Activated naive CD4-positive, alpha-beta T cell treated with anti-CD3 and anti-CD28 coated beads, Interleukin-2, amount 50 U/mL, for 24 hours (primary cell): Measurements from ENCODE around the gene ELP4.
"Not testable (repeated sequence)": the region's sequence is repeated elsewhere in the genome, so short reads cannot be mapped to it uniquely, and the experiment has no call there.

Experiments used
- H3K27ac Mint-ChIP-seq: one replicate; pipeline ENCODE4 v1.8.0; 2021; ENCODE audit warnings: mild to moderate bottlenecking, mixed read lengths
- H3K27me3 Mint-ChIP-seq: one replicate; pipeline ENCODE4 v1.8.0; 2021; ENCODE audit warnings: mixed read lengths
- H3K36me3 Mint-ChIP-seq: one replicate; pipeline ENCODE4 v1.8.0; 2021; ENCODE audit warnings: mixed read lengths
- H3K4me1 Mint-ChIP-seq: one replicate; pipeline ENCODE4 v1.8.0; 2021; ENCODE audit warnings: mixed read lengths
- H3K4me3 Mint-ChIP-seq: one replicate; pipeline ENCODE4 v1.8.0; 2021; ENCODE audit warnings: mild to moderate bottlenecking, mixed read lengths
- H3K9me3 Mint-ChIP-seq: one replicate; pipeline ENCODE4 v1.8.0; 2021; ENCODE audit warnings: mixed read lengths

ELP4 gene

DNA sequence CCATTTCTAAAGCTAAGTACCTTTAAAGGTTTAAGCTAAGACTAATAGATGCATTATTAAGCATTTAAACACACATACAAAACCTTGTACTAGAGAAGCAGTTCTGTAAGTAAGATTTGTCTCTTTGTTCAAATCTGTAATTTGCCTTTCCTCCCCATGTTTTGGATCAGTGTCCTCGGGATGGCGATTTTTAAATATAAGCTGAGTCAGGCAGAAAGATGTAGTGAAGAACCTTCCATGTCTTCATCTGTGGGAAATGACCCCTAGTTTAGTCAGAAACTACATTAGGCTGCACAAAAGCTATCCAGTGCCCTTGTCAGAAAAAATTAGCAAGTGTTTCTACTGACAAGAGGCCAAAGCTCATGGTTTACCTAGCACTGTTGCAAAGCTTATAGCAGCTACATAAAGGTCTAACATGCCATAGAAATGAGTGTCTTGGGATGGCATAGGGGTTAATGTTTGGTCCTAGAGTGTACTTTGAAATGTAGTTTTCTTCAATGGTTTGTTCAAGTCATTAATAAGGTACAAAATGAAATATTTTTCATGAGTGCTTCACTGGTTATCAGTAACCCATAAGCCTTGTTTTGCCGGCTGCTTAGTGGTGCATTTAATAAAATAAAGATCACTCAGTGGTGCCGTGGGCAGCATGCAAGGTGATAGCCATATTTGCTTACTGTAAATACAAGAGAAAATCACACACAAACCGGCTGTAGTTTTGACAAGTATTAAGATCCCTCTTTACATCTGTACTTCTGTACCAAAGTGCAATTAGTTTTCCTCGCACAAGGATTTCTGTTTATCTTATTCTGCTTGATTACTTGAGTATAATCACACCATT is 139.8 kb downstream of the ELP4 start:
- H3K9me3 Mint-ChIP-seq, result no peaks in the 10 kb centered on the region
- H3K4me1 Mint-ChIP-seq, result no peaks in the 10 kb centered on the region
- H3K27ac Mint-ChIP-seq, result no peak overlapping the region
- H3K36me3 Mint-ChIP-seq, result peaks cover 18% of the 10 kb centered on the region
- no peak overlapping the region for H3K4me3 Mint-ChIP-seq
- H3K27me3 Mint-ChIP-seq, result no peaks in the 10 kb centered on the region

- no peak overlapping the region for H3K27ac Mint-ChIP-seq
- no peaks in the 10 kb centered on the region for H3K27me3 Mint-ChIP-seq
- no peaks in the 10 kb centered on the region for H3K9me3 Mint-ChIP-seq
- H3K4me1 Mint-ChIP-seq, result no peaks in the 10 kb centered on the region
- H3K4me3 Mint-ChIP-seq, result no peak overlapping the region
- peaks cover 18% of the 10 kb centered on the region for H3K36me3 Mint-ChIP-seq
These were observed 141.6 kb downstream of the ELP4 start for GRCh38 chr11:31651208-31651607.

GRCh38 chr11:31651822-31652221 is 142.3 kb downstream of the ELP4 start:
- no peak overlapping the region for H3K4me3 Mint-ChIP-seq
- no peaks in the 10 kb centered on the region for H3K27me3 Mint-ChIP-seq
- no peaks in the 10 kb centered on the region for H3K4me1 Mint-ChIP-seq
- H3K9me3 Mint-ChIP-seq, result no peaks in the 10 kb centered on the region
- H3K36me3 Mint-ChIP-seq, result peaks cover 18% of the 10 kb centered on the region
- no peak overlapping the region for H3K27ac Mint-ChIP-seq

GRCh38 chr11:31652528-31652927 is 143.0 kb downstream of the ELP4 start:
- Mint-ChIP-seq H3K9me3 (no peaks in the 10 kb centered on the region), H3K4me3 (no peak overlapping the region)

GRCh38 chr11:31655483-31655882 is 145.9 kb downstream of the ELP4 start:
- Mint-ChIP-seq H3K27me3 (no peaks in the 10 kb centered on the region), H3K9me3 (no peaks in the 10 kb centered on the region), H3K27ac (no peak overlapping the region), H3K36me3 (peaks cover 11% of the 10 kb centered on the region), H3K4me3 (no peak overlapping the region), H3K4me1 (no peaks in the 10 kb centered on the region)

More at GRCh38 chr11:31652528-31652927, 143.0 kb downstream of the ELP4 start:
- no peaks in the 10 kb centered on the region for H3K4me1 Mint-ChIP-seq
- H3K36me3 Mint-ChIP-seq, result peaks cover 19% of the 10 kb centered on the region
- H3K27me3 Mint-ChIP-seq, result no peaks in the 10 kb centered on the region
- no peak overlapping the region for H3K27ac Mint-ChIP-seq

- no peak overlapping the region for H3K27ac Mint-ChIP-seq
- H3K36me3 Mint-ChIP-seq, result peaks cover 9% of the 10 kb centered on the region
- no peaks in the 10 kb centered on the region for H3K4me1 Mint-ChIP-seq
- no peaks in the 10 kb centered on the region for H3K9me3 Mint-ChIP-seq
- no peak overlapping the region for H3K4me3 Mint-ChIP-seq
- H3K27me3 Mint-ChIP-seq, result no peaks in the 10 kb centered on the region
These were observed 146.5 kb downstream of the ELP4 start for GRCh38 chr11:31656051-31656450.

GRCh38 chr11:31657091-31657490 is 147.5 kb downstream of the ELP4 start:
- Mint-ChIP-seq H3K27ac (no peak overlapping the region), H3K9me3 (no peaks in the 10 kb centered on the region), H3K36me3 (peaks cover 6% of the 10 kb centered on the region), H3K4me3 (no peak overlapping the region), H3K4me1 (no peaks in the 10 kb centered on the region), H3K27me3 (no peaks in the 10 kb centered on the region)

DNA sequence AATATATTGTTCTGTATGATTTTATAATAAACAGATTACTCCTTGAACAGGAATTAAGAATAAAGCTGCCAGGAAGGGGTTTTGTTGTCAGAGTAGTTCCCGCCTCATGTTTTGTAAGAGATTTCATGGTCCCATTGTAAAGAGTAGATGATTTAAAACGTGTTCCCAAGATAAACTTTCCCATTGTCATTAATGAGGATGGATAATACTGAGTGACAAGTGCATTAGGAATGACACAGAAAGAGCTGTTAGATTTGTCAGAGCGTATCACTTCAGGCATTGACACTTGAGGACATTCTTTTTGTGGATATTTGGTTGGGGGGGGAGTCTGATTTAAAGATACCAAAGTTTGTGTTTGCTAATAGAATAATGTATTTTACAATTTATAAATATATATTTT is 154.6 kb downstream of the ELP4 start:
- Mint-ChIP-seq H3K27me3 (no peaks in the 10 kb centered on the region), H3K36me3 (peaks cover 5% of the 10 kb centered on the region), H3K9me3 (no peaks in the 10 kb centered on the region), H3K4me1 (no peaks in the 10 kb centered on the region), H3K4me3 (no peak overlapping the region), H3K27ac (no peak overlapping the region)

GRCh38 chr11:31664954-31665353 is 155.4 kb downstream of the ELP4 start:
- Mint-ChIP-seq H3K27me3 (no peaks in the 10 kb centered on the region), H3K36me3 (peaks cover 8% of the 10 kb centered on the region), H3K4me3 (no peak overlapping the region), H3K27ac (no peak overlapping the region), H3K4me1 (no peaks in the 10 kb centered on the region), H3K9me3 (no peaks in the 10 kb centered on the region)

GRCh38 chr11:31671681-31672080 is 162.1 kb downstream of the ELP4 start:
- Mint-ChIP-seq H3K36me3 (peaks cover 19% of the 10 kb centered on the region), H3K27ac (no peak overlapping the region), H3K9me3 (peaks cover 6% of the 10 kb centered on the region), H3K4me3 (no peak overlapping the region), H3K27me3 (no peaks in the 10 kb centered on the region), H3K4me1 (no peaks in the 10 kb centered on the region)

DNA sequence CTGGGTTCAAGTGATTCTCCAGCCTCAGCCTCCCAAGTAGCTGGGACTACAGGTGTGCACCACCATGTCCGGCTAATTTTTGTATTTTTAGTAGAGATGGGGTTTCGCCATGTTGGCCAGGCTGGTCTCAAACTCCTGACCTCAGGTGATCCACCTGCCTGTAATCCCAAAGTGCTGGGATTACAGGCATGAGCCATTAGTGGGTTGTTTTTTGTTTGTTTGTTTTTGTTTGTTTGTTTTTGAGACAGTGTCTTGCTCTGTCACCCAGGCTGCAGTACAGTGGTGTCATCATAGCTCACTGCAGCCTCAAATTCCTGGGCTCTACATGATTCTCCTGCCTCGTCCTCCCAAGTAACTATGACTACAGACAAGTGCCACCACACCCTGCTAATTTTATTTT is 163.5 kb downstream of the ELP4 start:
- not testable (repeated sequence) for H3K4me1 Mint-ChIP-seq, H3K27me3 Mint-ChIP-seq, H3K4me3 Mint-ChIP-seq, H3K27ac Mint-ChIP-seq, H3K9me3 Mint-ChIP-seq
- peaks cover 21% of the 10 kb centered on the region for H3K36me3 Mint-ChIP-seq

DNA sequence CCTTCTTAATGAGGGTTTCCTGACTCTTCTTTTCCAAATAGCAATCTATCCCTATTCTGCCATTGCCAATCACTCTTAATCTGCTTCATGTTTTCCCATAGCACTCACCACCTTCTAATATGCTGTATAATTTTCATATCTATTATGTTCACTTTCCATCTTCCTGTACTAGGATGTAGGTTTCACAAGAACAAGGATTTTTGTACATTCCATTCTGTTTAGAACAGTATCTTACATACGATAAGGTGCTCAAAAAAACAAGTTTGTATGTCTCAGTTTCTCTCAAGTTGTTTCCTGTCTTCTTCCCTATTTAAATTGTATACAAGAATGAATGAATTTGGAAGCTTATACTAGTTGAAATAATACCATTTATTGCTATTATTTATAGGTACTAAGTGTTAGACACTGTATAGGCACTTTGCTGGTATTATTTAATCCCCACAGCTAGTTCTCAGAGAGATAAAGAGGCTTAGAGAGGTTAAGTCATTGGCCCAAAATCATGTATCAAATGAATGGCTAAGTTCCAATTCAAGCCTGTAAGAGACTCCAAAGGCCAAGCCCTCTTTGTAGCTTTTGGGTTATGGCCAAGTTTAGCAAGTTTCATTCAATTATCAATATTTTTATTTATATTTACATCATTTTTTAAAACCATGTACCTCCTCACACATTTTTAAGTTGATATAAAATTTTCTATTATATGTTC is 166.9 kb downstream of the ELP4 start:
- no peak overlapping the region for H3K4me3 Mint-ChIP-seq

GRCh38 chr11:31680770-31681169 is 171.2 kb downstream of the ELP4 start:
- Mint-ChIP-seq H3K9me3 (peaks cover 11% of the 10 kb centered on the region), H3K4me1 (no peaks in the 10 kb centered on the region), H3K27me3 (no peaks in the 10 kb centered on the region), H3K36me3 (peaks cover 24% of the 10 kb centered on the region), H3K27ac (no peak overlapping the region), H3K4me3 (no peak overlapping the region)

More for the DNA sequence above, 166.9 kb downstream of the ELP4 start:
- Mint-ChIP-seq H3K9me3 (peaks cover 11% of the 10 kb centered on the region), H3K27ac (no peak overlapping the region), H3K36me3 (peaks cover 31% of the 10 kb centered on the region), H3K27me3 (no peaks in the 10 kb centered on the region), H3K4me1 (no peaks in the 10 kb centered on the region)

- H3K4me3 Mint-ChIP-seq, result no peak overlapping the region
- peaks cover 10% of the 10 kb centered on the region for H3K4me1 Mint-ChIP-seq
- no peak overlapping the region for H3K27ac Mint-ChIP-seq
- no peaks in the 10 kb centered on the region for H3K9me3 Mint-ChIP-seq
- H3K27me3 Mint-ChIP-seq, result no peaks in the 10 kb centered on the region
- peaks cover 4% of the 10 kb centered on the region for H3K36me3 Mint-ChIP-seq
These were observed 177.7 kb downstream of the ELP4 start for GRCh38 chr11:31687256-31687655.

- no peaks in the 10 kb centered on the region for H3K27me3 Mint-ChIP-seq
- no peaks in the 10 kb centered on the region for H3K9me3 Mint-ChIP-seq
- peaks cover 9% of the 10 kb centered on the region for H3K36me3 Mint-ChIP-seq
- H3K27ac Mint-ChIP-seq, result no peak overlapping the region
- H3K4me1 Mint-ChIP-seq, result peaks cover 10% of the 10 kb centered on the region
- H3K4me3 Mint-ChIP-seq, result no peak overlapping the region
These were observed 178.3 kb downstream of the ELP4 start for GRCh38 chr11:31687861-31688260.

GRCh38 chr11:31689559-31689958 is 180.0 kb downstream of the ELP4 start:
- no peaks in the 10 kb centered on the region for H3K9me3 Mint-ChIP-seq
- no peak overlapping the region for H3K27ac Mint-ChIP-seq
- peaks cover 11% of the 10 kb centered on the region for H3K36me3 Mint-ChIP-seq
- no peaks in the 10 kb centered on the region for H3K27me3 Mint-ChIP-seq
- H3K4me3 Mint-ChIP-seq, result no peak overlapping the region
- H3K4me1 Mint-ChIP-seq, result peaks cover 10% of the 10 kb centered on the region
